SK-N-SH treated with all-trans-retinoic acid at 6 μM for 48 hours (cell line): ENCODE results near the gene SLC46A2.

Experiments
- ATAC-seq: fragments of 200-7000 bp; cut with Tn5 transposase; 3 replicates; pipeline ENCODE4 v1.9.1; 2020; ENCODE audit warnings: mild to moderate bottlenecking, moderate library complexity
- ARNTL ChIP-seq: fragments of 450-650 bp; formaldehyde crosslinking; IDR thresholded peaks from 2 replicates; pipeline ENCODE4 v1.5.0; 2020; ENCODE audit warnings: low read depth, mild to moderate bottlenecking, moderate library complexity, borderline replicate concordance
- BACH2 ChIP-seq: fragments of 250-450 bp; sonication (Bioruptor Pico); IDR thresholded peaks from 2 replicates; pipeline ENCODE4 v1.9.0; 2021; ENCODE audit warnings: mild to moderate bottlenecking, borderline replicate concordance
- CSDC2 ChIP-seq: fragments of 250-450 bp; sonication (Bioruptor Pico); IDR thresholded peaks from 2 replicates; pipeline ENCODE4 v1.5.0; 2020; ENCODE audit warnings: mild to moderate bottlenecking, moderate library complexity
- ESRRG ChIP-seq: fragments of 250-450 bp; sonication (Bioruptor Pico); IDR thresholded peaks from 2 replicates; pipeline ENCODE4 v1.6.1; 2021; ENCODE audit warnings: mild to moderate bottlenecking
- GLIS3 ChIP-seq: fragments of 250-450 bp; sonication (Bioruptor Pico); IDR thresholded peaks from 2 replicates; pipeline ENCODE4 v1.5.0; 2020; ENCODE audit warnings: mild to moderate bottlenecking, moderate library complexity
- ISL1 ChIP-seq: fragments of 250-450 bp; sonication (Bioruptor Pico); IDR thresholded peaks from 2 replicates; pipeline ENCODE4 v2.1.2; 2022; ENCODE audit warnings: mild to moderate bottlenecking, moderate library complexity
- OSR1 ChIP-seq: fragments of 250-450 bp; sonication (Bioruptor Pico); IDR thresholded peaks from 2 replicates; pipeline ENCODE4 v1.8.0; 2022; ENCODE audit warnings: moderate library complexity, mild to moderate bottlenecking, inconsistent platforms
- PATZ1 ChIP-seq: fragments of 250-450 bp; sonication (Bioruptor Pico); IDR thresholded peaks from 2 replicates; pipeline ENCODE4 v1.8.0; 2020; ENCODE audit warnings: mild to moderate bottlenecking, moderate library complexity, borderline replicate concordance
- POU6F1 ChIP-seq: fragments of 250-450 bp; sonication (Bioruptor Pico); IDR thresholded peaks from 2 replicates; pipeline ENCODE4 v1.8.0; 2021; ENCODE audit warnings: low read depth, mild to moderate bottlenecking, moderate library complexity, borderline replicate concordance
- PPARA ChIP-seq: fragments of 250-450 bp; sonication (Bioruptor Pico); IDR thresholded peaks from 2 replicates; pipeline ENCODE4 v1.5.0; 2020; ENCODE audit warnings: mild to moderate bottlenecking, borderline replicate concordance
- RARB ChIP-seq: fragments of 250-450 bp; sonication (Bioruptor Pico); IDR thresholded peaks from 2 replicates; pipeline ENCODE4 v1.8.0; 2021; ENCODE audit warnings: mild to moderate bottlenecking, moderate library complexity
- SNAI2 ChIP-seq: fragments of 250-450 bp; sonication (Bioruptor Pico); IDR thresholded peaks from 2 replicates; pipeline ENCODE4 v1.5.0; 2020; ENCODE audit warnings: mild to moderate bottlenecking, moderate library complexity
- TCF4 ChIP-seq: fragments of 250-450 bp; sonication (Bioruptor Pico); IDR thresholded peaks from 2 replicates; pipeline ENCODE4 v1.8.0; 2021; ENCODE audit warnings: mild to moderate bottlenecking, moderate library complexity, borderline replicate concordance
- TSHZ2 ChIP-seq: fragments of 250-450 bp; sonication (Bioruptor Pico); IDR thresholded peaks from 2 replicates; pipeline ENCODE4 v1.5.0; 2020; ENCODE audit warnings: mild to moderate bottlenecking, moderate library complexity
- ZC3H10 ChIP-seq: fragments of 250-450 bp; sonication (Bioruptor Pico); IDR thresholded peaks from 2 replicates; pipeline ENCODE4 v1.5.1; 2021; ENCODE audit warnings: mild to moderate bottlenecking, moderate library complexity
- ZFP3 ChIP-seq: fragments of 250-450 bp; sonication (Bioruptor Pico); IDR thresholded peaks from 2 replicates; pipeline ENCODE4 v1.5.0; 2020; ENCODE audit warnings: mild to moderate bottlenecking, moderate library complexity
- ZFP30 ChIP-seq: fragments of 450-650 bp; formaldehyde crosslinking; IDR thresholded peaks from 2 replicates; pipeline ENCODE4 v1.5.0; 2022; ENCODE audit warnings: mild to moderate bottlenecking, moderate library complexity
- ZNF565 ChIP-seq: fragments of 450-650 bp; formaldehyde crosslinking; conservative IDR thresholded peaks from 2 replicates; pipeline ENCODE4 v1.5.0; 2020; ENCODE audit warnings: low read depth, mild to moderate bottlenecking, moderate library complexity
- ZNF70 ChIP-seq: fragments of 450-650 bp; formaldehyde crosslinking; IDR thresholded peaks from 2 replicates; pipeline ENCODE4 v1.5.0; 2020; ENCODE audit warnings: mild to moderate bottlenecking, moderate library complexity
- ZNF8 ChIP-seq: fragments of 450-650 bp; formaldehyde crosslinking; IDR thresholded peaks from 2 replicates; pipeline ENCODE4 v1.5.0; 2020; ENCODE audit warnings: mild to moderate bottlenecking, moderate library complexity
- TF ChIP-seq, protein P1 (sequence below): fragments of 250-450 bp; sonication (Bioruptor Pico); IDR thresholded peaks from 2 replicates; pipeline ENCODE4 v1.5.1; 2021; ENCODE audit warnings: mild to moderate bottlenecking, moderate library complexity

Gene SLC46A2

DNA sequence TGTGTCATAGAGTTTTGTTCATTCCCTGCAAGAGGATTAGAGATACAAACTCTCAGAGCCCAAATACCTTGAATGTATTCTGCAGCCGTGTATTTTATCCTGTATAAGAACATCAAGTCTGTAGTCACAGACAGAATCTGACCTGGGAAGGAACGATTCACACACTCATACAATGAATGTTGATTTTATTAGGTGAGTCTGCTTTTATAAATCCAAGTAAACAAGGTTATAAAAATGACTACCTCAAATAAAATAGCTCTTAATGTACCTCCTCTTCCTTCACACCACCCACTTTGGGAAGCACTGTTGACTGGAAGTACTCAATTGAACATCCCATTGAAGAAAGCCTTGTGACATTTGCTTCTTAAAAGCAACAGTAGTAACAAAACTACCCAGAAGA, 11.9 kb downstream of the SLC46A2 start:
- TF ChIP-seq PPARA (CRISPR knock-in tag) (no peak), TSHZ2 (no peak), ESRRG (CRISPR knock-in tag) (no peak), ZNF70 (no peak), ZNF565 (CRISPR knock-in tag) (no peak), ZNF8 (CRISPR knock-in tag) (no peak), OSR1 (CRISPR knock-in tag) (no peak), CSDC2 (CRISPR knock-in tag) (no peak), BACH2 (CRISPR knock-in tag) (no peak), ZFP3 (CRISPR knock-in tag) (no peak), RARB (no peak), ISL1 (no peak), ARNTL (CRISPR knock-in tag) (no peak), TCF4 (no peak), ZFP30 (CRISPR knock-in tag) (no peak)
- ATAC-seq, result no peak

DNA sequence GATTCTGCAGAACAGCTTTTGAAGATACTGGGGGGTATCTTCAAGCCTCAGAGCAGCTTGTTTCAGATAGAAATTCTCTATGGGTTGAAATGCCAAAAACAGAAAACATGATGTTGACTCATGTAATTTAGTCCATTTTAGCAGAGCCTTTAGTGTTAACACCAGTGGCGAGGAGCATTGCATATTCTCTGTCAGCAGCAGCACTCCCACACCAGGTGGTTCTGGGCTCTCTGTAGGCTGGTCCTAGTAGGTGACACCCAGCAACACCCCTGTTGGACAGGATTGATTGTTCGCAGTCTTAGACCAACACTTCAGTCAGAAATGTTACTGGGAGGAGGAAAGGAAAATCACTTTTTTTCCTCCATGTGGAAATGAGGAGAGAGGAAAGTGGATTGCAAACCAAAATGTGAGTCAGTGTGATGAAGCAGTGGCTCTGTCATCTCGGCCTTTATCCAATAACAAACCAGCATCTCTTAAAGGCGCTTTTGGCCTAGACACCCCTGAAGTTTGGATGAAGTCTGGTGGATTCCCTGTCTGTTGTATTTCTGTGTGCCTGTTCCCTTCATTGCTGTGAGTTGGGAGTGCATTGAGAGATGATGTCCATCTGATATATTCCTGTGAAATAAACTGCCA, 16.8 kb downstream of the SLC46A2 start:
- TF ChIP-seq PPARA (CRISPR knock-in tag), result no peak
- no peak for TF ChIP-seq ESRRG (CRISPR knock-in tag)
- TF ChIP-seq ZNF565 (CRISPR knock-in tag), result no peak
- no peak for TF ChIP-seq GLIS3 (CRISPR knock-in tag)
- TF ChIP-seq ZNF8 (CRISPR knock-in tag), result no peak
- TF ChIP-seq SNAI2, result no peak
- no peak for TF ChIP-seq ISL1
- no peak for TF ChIP-seq ZFP30 (CRISPR knock-in tag)
- TF ChIP-seq POU6F1 (CRISPR knock-in tag), result no peak
- TF ChIP-seq ARNTL (CRISPR knock-in tag), result no peak
- no peak for TF ChIP-seq RARB
- TF ChIP-seq PATZ1 (CRISPR knock-in tag), result no peak
- no peak for TF ChIP-seq OSR1 (CRISPR knock-in tag)
- no peak for TF ChIP-seq ZFP3 (CRISPR knock-in tag)
- no peak for TF ChIP-seq ZC3H10
- TF ChIP-seq, protein P1, sequence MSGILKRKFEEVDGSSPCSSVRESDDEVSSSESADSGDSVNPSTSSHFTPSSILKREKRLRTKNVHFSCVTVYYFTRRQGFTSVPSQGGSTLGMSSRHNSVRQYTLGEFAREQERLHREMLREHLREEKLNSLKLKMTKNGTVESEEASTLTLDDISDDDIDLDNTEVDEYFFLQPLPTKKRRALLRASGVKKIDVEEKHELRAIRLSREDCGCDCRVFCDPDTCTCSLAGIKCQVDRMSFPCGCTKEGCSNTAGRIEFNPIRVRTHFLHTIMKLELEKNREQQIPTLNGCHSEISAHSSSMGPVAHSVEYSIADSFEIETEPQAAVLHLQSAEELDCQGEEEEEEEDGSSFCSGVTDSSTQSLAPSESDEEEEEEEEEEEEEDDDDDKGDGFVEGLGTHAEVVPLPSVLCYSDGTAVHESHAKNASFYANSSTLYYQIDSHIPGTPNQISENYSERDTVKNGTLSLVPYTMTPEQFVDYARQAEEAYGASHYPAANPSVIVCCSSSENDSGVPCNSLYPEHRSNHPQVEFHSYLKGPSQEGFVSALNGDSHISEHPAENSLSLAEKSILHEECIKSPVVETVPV, result no peak
- ATAC-seq, result no peak

GRCh38 chr9:112872019-112872418, 18.7 kb downstream of the SLC46A2 start:
- TF ChIP-seq PPARA (CRISPR knock-in tag) (no peak), ZFP3 (CRISPR knock-in tag) (no peak), POU6F1 (CRISPR knock-in tag) (no peak), OSR1 (CRISPR knock-in tag) (no peak), ZC3H10 (no peak), ISL1 (no peak), CSDC2 (CRISPR knock-in tag) (no peak), ARNTL (CRISPR knock-in tag) (no peak)
- no peak for ATAC-seq
